OCI-LY7 (cell line): Measurements from ENCODE around the gene SUV39H1. TPM values are rescaled to one million over a fixed set of nuclear protein-coding genes. Genes with fewer than 3 reads are reported as not detected.

ENCODE experiments used
- BruUV-seq: library from RNA; stranded (reverse); fragments of 400-500 nt; replicated peaks from 2 replicates; lab custom pipeline; 2021; lab: Mats Ljungman, UMichigan
- CTCF ChIA-PET: fragments of 300-600 bp; sonication (Branson Sonifier 250); formaldehyde crosslinking; loops from one replicate; lab custom pipeline; 2022; ENCODE audit warnings: antibody characterized with exemption; ENCODE audit not compliant: unreplicated experiment; lab: Charles Lee
- POLR2A ChIA-PET: fragments of 300-600 bp; sonication (Branson Sonifier 250); formaldehyde crosslinking; loops from one replicate; lab custom pipeline; 2022; ENCODE audit warnings: antibody characterized with exemption; lab: Charles Lee
- DNase-seq: peaks from one replicate; pipeline ENCODE4 v3.0.0-alpha.2; 2015; ENCODE audit warnings: low spot score
- H2AFZ ChIP-seq: fragments of 200-600 bp; sonication (generic), shearing (Covaris generic); 2 replicates; pipeline ENCODE4 v1.6.1; 2014; ENCODE audit warnings: mild to moderate bottlenecking, antibody characterized with exemption, low read length, moderate library complexity
- H3K27ac ChIP-seq: fragments of 200-600 bp; sonication (generic); 2 replicates; pipeline ENCODE4 v1.5.1; 2014; ENCODE audit warnings: mixed run types, low read depth, mild to moderate bottlenecking, moderate library complexity, low read length, inconsistent platforms; ENCODE audit not compliant: poor library complexity, severe bottlenecking
- H3K36me3 ChIP-seq: fragments of 200-600 bp; sonication (generic); 2 replicates; pipeline ENCODE4 v1.6.1; 2014; ENCODE audit warnings: mild to moderate bottlenecking, antibody characterized with exemption, low read length, moderate library complexity, mixed read lengths; ENCODE audit not compliant: insufficient read depth
- H3K4me1 ChIP-seq: fragments of 200-600 bp; sonication (generic); 2 replicates; pipeline ENCODE4 v1.5.1; 2014; ENCODE audit warnings: mild to moderate bottlenecking, low read length; ENCODE audit not compliant: insufficient read depth, poor library complexity, severe bottlenecking
- H3K4me2 ChIP-seq: fragments of 200-600 bp; sonication (generic); 2 replicates; pipeline ENCODE4 v1.6.1; 2014; ENCODE audit warnings: mild to moderate bottlenecking, low read length
- H3K4me3 ChIP-seq: fragments of 200-600 bp; sonication (generic); 2 replicates; pipeline ENCODE4 v1.5.1; 2014; ENCODE audit warnings: mild to moderate bottlenecking, low read depth, low read length; ENCODE audit not compliant: poor library complexity, severe bottlenecking
- H3K79me2 ChIP-seq: fragments of 200-600 bp; sonication (generic); 2 replicates; pipeline ENCODE4 v1.6.1; 2016; ENCODE audit warnings: low read depth, mild to moderate bottlenecking, low read length, moderate library complexity, mixed read lengths; ENCODE audit not compliant: insufficient read depth
- H3K9me2 ChIP-seq: fragments of 200-600 bp; sonication (generic); 2 replicates; pipeline ENCODE4 v1.6.1; 2016; ENCODE audit warnings: mild to moderate bottlenecking, low read length, mixed read lengths; ENCODE audit not compliant: insufficient read depth
- H3K9me3 ChIP-seq: fragments of 200-600 bp; sonication (generic); 2 replicates; pipeline ENCODE4 v1.6.1; 2014; ENCODE audit warnings: mild to moderate bottlenecking, mixed run types, low read length, mixed read lengths
- H4K20me1 ChIP-seq: fragments of 200-600 bp; sonication (generic); 2 replicates; pipeline ENCODE4 v1.6.1; 2014; ENCODE audit warnings: mild to moderate bottlenecking, antibody characterized with exemption, low read length, moderate library complexity, mixed read lengths; ENCODE audit not compliant: insufficient read depth
- EZH2phosphoT487 ChIP-seq: fragments of 200-600 bp; sonication (generic); IDR thresholded peaks from 2 replicates; pipeline ENCODE4 v1.6.1; 2018; ENCODE audit warnings: low read depth, borderline replicate concordance, mild to moderate bottlenecking, mixed run types, antibody characterized with exemption, low read length, moderate library complexity, mixed read lengths
- intact Hi-C: fragments of 100-400 bp; cut with micrococcal nuclease; formaldehyde crosslinking; loops from one replicate; pipeline ENCODE4 v1.10.0; 2022; ENCODE audit not compliant: unreplicated experiment
- total RNA-seq, 2 experiments: library from RNA; depleted of rRNA in 1 of 2; stranded (reverse); fragments of >200 nt in 1 of 2; shearing (Covaris generic) in 1 of 2; gene quantifications; 2 replicates each; pipeline ENCODE4 v1.2.3, GENCODE V29; 2014 to 2022
- TF ChIP-seq, protein P1 (sequence below): fragments of 200-600 bp; sonication (generic); conservative IDR thresholded peaks from 2 replicates; pipeline ENCODE4 v1.5.1; 2014; ENCODE audit warnings: mild to moderate bottlenecking, antibody characterized with exemption, low read length, moderate library complexity, mixed read lengths

Gene SUV39H1
- total RNA-seq, 2 experiments from 2014 or later, result 27.0 to 34.2 TPM

DNA sequence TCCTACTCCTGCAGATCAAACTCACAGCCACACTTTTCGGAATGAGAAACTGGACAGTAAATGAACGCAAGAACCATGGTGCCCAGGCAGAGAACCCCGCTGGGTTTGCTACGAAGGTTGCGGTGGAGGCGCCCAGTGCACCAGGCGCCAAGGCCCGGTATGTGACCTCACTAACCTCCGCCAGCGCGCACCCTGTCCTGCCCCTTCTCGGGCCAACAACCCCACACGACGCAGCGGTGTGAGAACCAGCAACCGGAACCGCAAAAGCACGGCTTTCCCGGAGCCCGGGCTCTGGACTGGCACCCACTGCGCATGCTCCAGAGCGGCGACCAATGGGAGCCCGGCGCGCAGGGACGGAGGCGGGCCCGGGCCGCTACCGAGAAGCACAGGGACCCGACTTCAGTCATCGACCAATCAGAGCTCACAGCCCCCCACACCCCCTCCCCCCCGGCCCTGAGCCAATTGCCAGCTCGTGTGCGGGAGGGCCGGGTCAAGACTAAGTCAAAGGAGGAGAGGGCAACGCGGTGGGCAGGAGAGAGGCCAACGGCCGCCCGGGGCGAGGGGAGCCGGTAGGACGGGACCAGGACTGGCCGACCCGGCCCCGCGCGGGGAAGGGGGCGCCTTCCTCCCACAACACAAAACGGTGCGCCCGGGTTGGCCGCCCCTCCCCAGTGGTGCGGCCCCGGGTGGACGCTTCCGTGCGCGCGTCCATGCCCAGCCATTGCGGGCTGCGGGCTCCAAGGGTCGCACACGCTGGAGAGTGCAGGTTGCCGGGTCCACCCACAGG, 20.2 kb upstream of the SUV39H1 start:
- no TSS peak for BruUV-seq
- no peaks in the 10 kb centered on the region for H4K20me1 ChIP-seq
- TF ChIP-seq, protein P1, sequence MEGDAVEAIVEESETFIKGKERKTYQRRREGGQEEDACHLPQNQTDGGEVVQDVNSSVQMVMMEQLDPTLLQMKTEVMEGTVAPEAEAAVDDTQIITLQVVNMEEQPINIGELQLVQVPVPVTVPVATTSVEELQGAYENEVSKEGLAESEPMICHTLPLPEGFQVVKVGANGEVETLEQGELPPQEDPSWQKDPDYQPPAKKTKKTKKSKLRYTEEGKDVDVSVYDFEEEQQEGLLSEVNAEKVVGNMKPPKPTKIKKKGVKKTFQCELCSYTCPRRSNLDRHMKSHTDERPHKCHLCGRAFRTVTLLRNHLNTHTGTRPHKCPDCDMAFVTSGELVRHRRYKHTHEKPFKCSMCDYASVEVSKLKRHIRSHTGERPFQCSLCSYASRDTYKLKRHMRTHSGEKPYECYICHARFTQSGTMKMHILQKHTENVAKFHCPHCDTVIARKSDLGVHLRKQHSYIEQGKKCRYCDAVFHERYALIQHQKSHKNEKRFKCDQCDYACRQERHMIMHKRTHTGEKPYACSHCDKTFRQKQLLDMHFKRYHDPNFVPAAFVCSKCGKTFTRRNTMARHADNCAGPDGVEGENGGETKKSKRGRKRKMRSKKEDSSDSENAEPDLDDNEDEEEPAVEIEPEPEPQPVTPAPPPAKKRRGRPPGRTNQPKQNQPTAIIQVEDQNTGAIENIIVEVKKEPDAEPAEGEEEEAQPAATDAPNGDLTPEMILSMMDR, result no peak
- no peak for TF ChIP-seq EZH2phosphoT487
- CTCF ChIA-PET, result interaction anchor here (0.6 kb wide), 1 partner anchor 122 kb away, joined by 4 read pairs; no protein-coding TSS in a partner anchor
- DNase-seq, result peak; percentile 92
- intact Hi-C loops, result loop anchor here (1.0 to 5.0 kb wide), 3 partner anchors 20 to 261 kb away; partner anchors contain the start of gene SUV39H1
- H3K36me3 ChIP-seq, result no peaks in the 10 kb centered on the region; the same call in 1 of the 2 replicates
- POLR2A ChIA-PET, result interaction anchor here (0.6 to 1.4 kb wide), 3 partner anchors 28 to 105 kb away, joined by 3 to 10 read pairs (median 3); no protein-coding TSS in a partner anchor
- H3K9me2 ChIP-seq, result no peaks in the 10 kb centered on the region
- peaks cover 6% of the 10 kb centered on the region; the same call in 1 of the 2 replicates for H3K79me2 ChIP-seq
- no peaks in the 10 kb centered on the region for H3K9me3 ChIP-seq
- peak overlapping the region; percentile 94 for H3K4me2 ChIP-seq
- peaks cover 39% of the 10 kb centered on the region for H3K4me1 ChIP-seq
- peak overlapping the region; percentile 99 for H3K4me3 ChIP-seq
- 0 out of 2 replicates have a peak overlapping the region, but pooled peaks have one; percentile 57 for H2AFZ ChIP-seq
- peak overlapping the region; percentile 85 for H3K27ac ChIP-seq

GRCh38 chrX:48676893-48677270, 19.7 kb upstream of the SUV39H1 start:
- Histone ChIP-seq H3K4me2 (peak overlapping the region; percentile 89), H3K27ac (peak overlapping the region; percentile 79), H3K9me3 (no peaks in the 10 kb centered on the region), H4K20me1 (no peaks in the 10 kb centered on the region), H3K9me2 (no peaks in the 10 kb centered on the region), H3K79me2 (peaks cover 6% of the 10 kb centered on the region; the same call in 1 of the 2 replicates), H3K4me1 (peaks cover 33% of the 10 kb centered on the region), H2AFZ (no peak overlapping the region), H3K36me3 (no peaks in the 10 kb centered on the region; the same call in 1 of the 2 replicates), H3K4me3 (peak overlapping the region; percentile 99)
- ChIA-PET CTCF (interaction anchor here (0.6 kb wide), 1 partner anchor 122 kb away, joined by 4 read pairs; no protein-coding TSS in a partner anchor), POLR2A (interaction anchor here (0.6 to 1.4 kb wide), 3 partner anchors 28 to 104 kb away, joined by 3 to 10 read pairs (median 3); no protein-coding TSS in a partner anchor)
- intact Hi-C loops, result loop anchor here (1.0 to 5.0 kb wide), 3 partner anchors 19 to 260 kb away; partner anchors contain the start of gene SUV39H1
- TF ChIP-seq, protein P1, result no peak
- no peak for TF ChIP-seq EZH2phosphoT487
- BruUV-seq, result no TSS peak
- DNase-seq, result peak; percentile 44
